Left lung (tissue), 10 donors: ENCODE results near the gene OR51M1. TPM values are rescaled to one million over a fixed set of nuclear protein-coding genes. Genes with fewer than 3 reads are reported as not detected.
A peak's percentile ranks its signal among the peaks of the same experiment; 100 is the strongest.

Experiments used
- ATAC-seq: fragments of 200-7000 bp; cut with Tn5 transposase; one replicate; pipeline ENCODE4 v1.9.1; 2020; ENCODE audit warnings: moderate library complexity
- DNase-seq, 4 donors: peaks; one replicate each; pipeline ENCODE4 v3.0.0-alpha.2; 2013 to 2020
- H3K27ac ChIP-seq, 2 donors: fragments of 200-600 bp; sonication (generic) in 1 of 2; one replicate each; pipeline versions ENCODE4 v1.5.0 to v1.8.0; 2020 to 2021
- H3K27me3 ChIP-seq, 2 donors: fragments of 200-600 bp; sonication (generic) in 1 of 2; one replicate each; pipeline versions ENCODE4 v1.5.0 to v1.8.0; 2020 to 2021
- H3K36me3 ChIP-seq, 2 donors: fragments of 200-600 bp; sonication (generic) in 1 of 2; one replicate each; pipeline versions ENCODE4 v1.5.0 to v1.8.0; 2020 to 2021
- H3K4me1 ChIP-seq, 2 donors: fragments of 200-600 bp; one replicate each; pipeline ENCODE4 v1.8.0; 2021
- H3K4me3 ChIP-seq, 2 donors: fragments of 200-600 bp; sonication (generic) in 1 of 2; one replicate each; pipeline versions ENCODE4 v1.5.0 to v1.8.0; 2020 to 2021; ENCODE audit warnings: mild to moderate bottlenecking in 1 of 2
- H3K9me3 ChIP-seq, 2 donors: fragments of 200-600 bp; sonication (generic) in 1 of 2; one replicate each; pipeline versions ENCODE4 v1.5.0 to v1.8.0; 2020 to 2021
- CTCF ChIP-seq, 2 donors: fragments of 200-600 bp; sonication (generic) in 1 of 2; IDR thresholded peaks; one replicate each; pipeline versions ENCODE4 v1.5.0 to v1.8.0; 2021; ENCODE audit warnings: antibody characterized with exemption in 2 of 2
- intact Hi-C, 2 donors: fragments of 100-400 bp; cut with DNase I; formaldehyde crosslinking; loops; one replicate each; pipeline versions ENCODE4 v1.11.2 to v1.14.2; 2022
- polyA plus RNA-seq, 6 donors: library from polyadenylated mRNA; unstranded; fragments of 120-200 nt; gene quantifications; one replicate each; pipeline ENCODE4 v1.2.1, GENCODE V29; 2013; ENCODE audit not compliant: insufficient read length in 6 of 6
- total RNA-seq, 2 donors: library from RNA; stranded (reverse); fragmentation: NEBNext Ultra II Directional; extraction: Animal tissue kit (Norgen Biotek cat#: 25700); gene quantifications; one replicate each; pipeline ENCODE4 v1.2.1, GENCODE V29; 2021
- donor health status: DM: no; HTN: yes; CAD: no.
- donor health status: DM: no; HTN: no; CAD: no.

The OR51M1 gene
- total and polyA plus RNA-seq, 8 donors, result 0.06 to 0.24 (median 0.08) TPM; not detected in 4

DNA sequence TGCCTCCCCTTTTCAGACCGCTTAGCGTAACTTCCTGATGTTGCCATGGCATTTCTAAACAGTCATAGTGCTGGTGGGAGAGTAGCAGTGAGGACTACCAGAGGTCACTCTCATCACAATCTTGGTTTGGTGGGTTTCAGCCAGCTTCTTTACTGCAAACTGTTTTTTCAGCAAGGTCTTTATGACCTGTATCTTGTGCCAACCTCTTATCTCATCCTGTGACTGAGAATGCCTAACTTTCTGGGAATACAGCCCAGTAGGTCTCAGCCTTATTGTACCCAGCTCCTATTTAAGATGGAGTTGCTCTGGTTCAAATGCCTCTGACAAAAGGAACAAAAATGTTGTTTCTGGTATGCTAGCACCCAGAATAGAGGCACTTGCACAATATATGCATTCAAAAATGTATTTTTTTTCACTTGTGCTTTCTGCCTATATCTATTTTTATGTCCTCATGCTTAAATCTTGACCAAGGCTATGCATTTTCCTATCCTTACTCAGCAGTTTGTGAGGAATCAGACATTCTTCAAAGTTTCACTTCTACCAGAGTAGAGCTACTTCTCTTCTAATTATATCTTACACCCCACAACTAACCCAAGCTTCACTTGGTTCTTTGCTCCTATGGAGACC lies 16.1 kb upstream of the OR51M1 start:
- Histone ChIP-seq H3K4me3 (no peak overlapping the region), H3K4me1 (no peaks in the 10 kb centered on the region), H3K27me3 (no peaks in the 10 kb centered on the region), H3K36me3 (no peaks in the 10 kb centered on the region), H3K9me3 (no peaks in the 10 kb centered on the region), H3K27ac (no peak overlapping the region)
- TF ChIP-seq CTCF (IDR thresholded peaks at IDR 0.05), result no peak
- DNase-seq (no peak), ATAC-seq (no peak)
- intact Hi-C loops, result no loop called here

GRCh38 chr11:5368502-5369043 lies 15.0 kb upstream of the OR51M1 start:
- intact Hi-C loops, result no loop called here
- no peak for ATAC-seq
- peaks cover 0 to 3% of the 10 kb centered on the region in 2 donors for H3K9me3 ChIP-seq
- H3K27ac ChIP-seq, result no peak overlapping the region
- H3K4me3 ChIP-seq, result no peak overlapping the region
- DNase-seq, result no peak
- H3K36me3 ChIP-seq, result no peaks in the 10 kb centered on the region
- H3K4me1 ChIP-seq, result no peaks in the 10 kb centered on the region
- TF ChIP-seq CTCF (IDR thresholded peaks at IDR 0.05), result no peak
- no peaks in the 10 kb centered on the region for H3K27me3 ChIP-seq

- ATAC-seq (no peak), DNase-seq (peak in 1 of 4 donors; percentile 18)
- no peak for TF ChIP-seq CTCF (IDR thresholded peaks at IDR 0.05)
Observed at GRCh38 chr11:5369789-5370188, 13.8 kb upstream of the OR51M1 start.

DNA sequence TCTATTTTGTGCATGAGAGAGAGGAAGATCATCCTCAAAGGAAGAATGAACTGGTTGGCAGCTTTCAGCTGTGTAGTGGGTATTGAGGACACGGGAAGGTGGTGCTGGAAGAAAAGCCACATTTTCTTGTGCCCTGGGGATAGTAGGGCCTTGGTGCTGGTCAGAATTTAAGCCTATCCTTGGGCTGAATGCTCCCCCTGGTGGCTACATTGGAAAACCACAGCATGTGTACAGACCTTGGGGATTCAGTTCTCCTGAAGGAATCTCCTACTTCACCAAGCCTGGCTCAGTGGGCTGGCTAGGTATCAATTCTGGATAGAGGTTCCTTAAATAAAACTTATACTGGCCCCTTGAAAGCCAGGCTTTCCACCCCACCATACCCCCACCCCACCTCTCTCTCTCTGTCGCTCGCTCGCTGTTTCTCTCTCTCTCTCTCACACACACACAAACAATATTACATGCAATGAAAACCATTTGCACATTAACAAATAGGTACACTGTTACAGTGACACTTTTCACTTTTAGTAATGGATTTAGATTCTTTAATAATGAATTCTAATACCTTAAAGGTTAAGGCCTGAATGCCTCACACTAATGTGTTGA lies 2.8 kb upstream of the OR51M1 start:
- Histone ChIP-seq H3K4me1 (no peaks in the 10 kb centered on the region), H3K36me3 (no peaks in the 10 kb centered on the region), H3K27me3 (no peaks in the 10 kb centered on the region), H3K27ac (no peak overlapping the region), H3K9me3 (no peaks in the 10 kb centered on the region), H3K4me3 (no peak overlapping the region)
- intact Hi-C loops, result loop anchor here in 1 of 2 donors (5.0 kb wide), 1 partner anchor 259 kb away; no protein-coding TSS in a partner anchor
- ATAC-seq (peak; percentile 88), DNase-seq (peak in 3 of 4 donors; percentile 12 to 55 (median 33))
- TF ChIP-seq CTCF (IDR thresholded peaks at IDR 0.05), result peak; percentile 58 to 73

More at GRCh38 chr11:5369789-5370188, 13.8 kb upstream of the OR51M1 start:
- Histone ChIP-seq H3K4me3 (no peak overlapping the region), H3K9me3 (peaks cover 0 to 3% of the 10 kb centered on the region in 2 donors), H3K27me3 (no peaks in the 10 kb centered on the region), H3K36me3 (no peaks in the 10 kb centered on the region), H3K27ac (no peak overlapping the region), H3K4me1 (no peaks in the 10 kb centered on the region)
- intact Hi-C loops, result no loop called here

DNA sequence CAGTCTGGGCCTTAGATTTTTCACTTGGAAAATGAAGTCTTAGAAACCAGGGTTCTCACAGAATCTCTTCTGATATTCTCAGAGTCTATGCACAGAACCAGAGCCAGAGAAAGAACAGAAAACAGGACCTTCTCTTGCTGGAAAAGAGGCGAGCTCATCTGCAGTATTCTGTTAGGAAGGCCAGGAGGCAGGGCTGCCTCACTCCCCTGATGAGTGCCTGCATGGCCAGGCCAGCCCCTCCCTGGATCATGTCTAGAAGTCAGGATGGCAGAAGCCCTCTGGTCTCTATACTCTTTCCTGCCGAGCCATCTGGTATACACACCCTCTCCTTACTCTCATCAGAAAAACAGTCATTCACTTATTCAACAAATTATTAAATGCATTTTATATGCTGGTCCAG lies 723 bp downstream of the OR51M1 start:
- DNase-seq (no peak), ATAC-seq (no peak)
- Histone ChIP-seq H3K27ac (no peak overlapping the region), H3K27me3 (no peaks in the 10 kb centered on the region), H3K4me3 (no peak overlapping the region), H3K9me3 (no peaks in the 10 kb centered on the region), H3K36me3 (no peaks in the 10 kb centered on the region), H3K4me1 (no peaks in the 10 kb centered on the region)
- no peak for TF ChIP-seq CTCF (IDR thresholded peaks at IDR 0.05)
- intact Hi-C loops, result loop anchor here in 1 of 2 donors (5.0 kb wide), 1 partner anchor 262 kb away; no protein-coding TSS in a partner anchor
